GM18951 (cell line): Measurements from ENCODE around the gene CBLB.

Experiments
- POLR2A ChIP-seq: IDR thresholded peaks from 4 replicates; pipeline ENCODE4 v1.6.1; 2011; ENCODE audit warnings: mild to moderate bottlenecking; ENCODE audit not compliant: insufficient read length, insufficient read depth; ENCODE audit errors: extremely low read depth
- in situ Hi-C: fragments of 300-500 bp; cut with MboI; formaldehyde crosslinking; loops from one replicate; pipeline ENCODE4 v1.12.0; 2022; ENCODE audit warnings: low sequenced_read_pairs, mixed read lengths, inconsistent platforms; ENCODE audit not compliant: unreplicated experiment

CBLB gene

DNA sequence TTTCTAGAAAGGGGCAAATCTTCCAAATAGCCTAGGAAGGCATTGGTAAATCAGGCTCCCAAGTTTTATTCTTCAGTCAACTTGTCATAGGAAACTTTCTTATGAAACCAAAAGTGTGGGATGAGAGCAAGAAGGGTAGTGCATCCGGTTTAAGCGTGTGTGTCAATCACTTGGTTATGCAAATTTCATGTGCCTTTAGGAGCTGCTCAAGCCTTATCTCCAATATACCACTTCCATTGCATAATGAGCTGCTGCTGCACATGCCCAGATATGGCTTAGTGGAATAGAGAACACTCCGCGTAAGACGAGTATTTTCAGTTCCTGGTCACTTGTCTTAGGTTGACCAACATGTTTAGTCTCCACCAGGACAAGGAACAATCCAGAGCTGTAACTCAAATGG, 242.1 kb downstream of the CBLB start:
- in situ Hi-C loops = no loop called here
- no peak for TF ChIP-seq POLR2A

DNA sequence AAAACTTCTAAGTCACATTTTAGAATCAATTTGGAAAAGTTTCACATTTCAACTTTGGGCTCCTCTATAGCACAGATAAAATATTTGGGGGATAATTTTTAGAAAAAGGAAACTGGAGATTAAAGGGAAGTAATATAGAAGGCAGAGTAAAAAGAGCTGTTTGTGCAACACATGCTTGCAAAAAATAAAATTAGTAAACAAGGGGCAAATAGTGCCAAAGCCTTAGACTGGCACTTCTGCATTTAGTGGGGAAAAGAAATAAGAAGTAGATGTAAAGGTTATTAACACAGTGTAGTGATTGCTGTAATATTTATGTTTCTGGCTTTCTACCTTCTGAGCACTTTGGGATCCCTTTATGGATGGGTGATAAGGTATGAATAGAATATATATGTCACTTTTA, 246.6 kb downstream of the CBLB start:
- no peak for TF ChIP-seq POLR2A
- in situ Hi-C loops = no loop called here

DNA sequence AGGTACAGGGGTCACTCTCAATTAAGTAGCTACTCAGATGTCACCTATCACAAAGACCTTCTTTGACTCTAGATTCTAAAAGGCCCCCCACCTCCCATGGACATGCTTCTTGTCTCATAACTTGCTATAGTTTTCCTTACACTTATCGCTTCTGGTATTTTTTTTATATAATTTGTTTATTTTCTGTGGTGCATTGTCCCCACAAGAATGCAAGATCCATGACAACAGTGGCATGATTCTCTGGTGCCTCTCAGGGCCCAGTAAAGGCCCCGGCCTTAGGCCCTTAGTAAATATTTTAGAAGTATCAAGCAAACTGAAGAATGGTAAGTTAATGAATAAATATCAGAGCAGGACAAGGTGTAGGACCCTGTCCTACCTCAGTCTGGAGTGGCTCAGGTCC, 248.6 kb downstream of the CBLB start:
- no peak for TF ChIP-seq POLR2A
- in situ Hi-C loops = no loop called here

DNA sequence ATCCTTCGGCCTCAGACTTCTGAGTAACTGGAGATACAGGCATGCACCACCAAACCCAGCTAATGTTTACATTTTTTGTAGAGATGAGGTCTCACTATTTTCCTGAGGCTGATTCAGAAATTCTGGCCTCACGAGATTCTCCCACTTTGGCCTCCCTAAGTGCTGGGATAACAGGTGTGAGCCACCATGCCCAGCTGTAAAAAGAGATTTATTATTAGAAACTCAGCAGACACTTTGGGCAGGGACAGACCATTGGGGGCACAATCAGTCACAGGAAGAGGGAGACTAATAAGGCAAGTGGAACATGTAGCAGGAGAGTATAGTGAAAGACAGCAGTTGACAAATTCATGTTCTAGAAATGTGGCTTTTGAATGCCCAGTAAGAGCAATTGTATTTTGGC, 249.2 kb downstream of the CBLB start:
- in situ Hi-C loops = no loop called here
- TF ChIP-seq POLR2A = no peak

DNA sequence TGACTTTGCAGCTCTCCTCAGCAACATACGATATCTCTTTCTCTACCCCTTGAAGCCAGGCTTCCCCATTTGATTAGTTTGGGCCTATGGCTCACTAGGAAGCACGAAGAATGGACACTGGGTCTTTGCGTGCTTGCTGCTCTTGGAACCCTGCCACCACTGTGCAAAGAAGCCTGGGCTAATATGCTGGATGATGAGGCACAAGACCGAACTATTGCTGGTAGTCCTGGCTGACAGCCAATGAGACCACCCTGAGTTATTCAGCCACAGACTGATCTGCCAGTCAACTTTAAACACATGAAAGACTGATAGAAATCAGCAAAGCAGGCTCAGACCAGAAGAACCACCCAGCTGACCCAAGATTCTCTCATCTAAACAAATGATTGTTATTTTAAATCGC, 250.3 kb downstream of the CBLB start:
- no peak for TF ChIP-seq POLR2A
- in situ Hi-C loops = no loop called here

DNA sequence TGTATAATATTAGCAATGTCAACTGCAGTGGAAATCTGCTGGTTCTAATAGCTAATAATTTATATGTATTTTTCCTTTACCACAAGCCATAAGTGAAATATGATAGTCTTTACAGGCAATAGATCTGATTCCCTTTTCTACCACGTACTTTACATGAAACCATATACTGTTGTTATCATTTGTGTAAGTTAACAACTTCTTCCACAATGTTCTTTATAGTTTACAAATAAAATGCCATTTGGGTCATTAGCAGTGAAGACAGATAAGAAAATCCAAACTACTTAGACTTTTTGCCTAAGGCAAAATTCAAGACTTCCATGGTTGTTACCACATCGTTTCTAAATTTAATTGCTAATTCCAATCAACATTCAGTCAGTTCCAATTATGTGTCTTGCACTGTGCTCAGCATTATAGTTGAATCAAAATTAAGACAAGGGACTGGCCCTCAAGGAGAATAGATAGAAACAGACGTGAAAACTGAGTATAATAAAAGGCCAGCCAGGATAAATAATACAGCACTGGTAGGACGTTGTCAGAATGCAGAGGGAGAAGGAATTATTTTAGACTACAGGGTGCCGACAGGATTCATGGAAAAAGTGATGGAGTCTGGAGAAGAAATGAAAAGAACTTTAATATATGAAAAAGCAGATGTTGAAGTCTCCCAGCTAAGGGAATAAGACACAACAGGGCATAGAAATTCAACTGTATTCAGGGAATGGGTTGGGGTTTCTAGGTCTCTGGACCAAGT, 252.3 kb downstream of the CBLB start:
- no peak for TF ChIP-seq POLR2A
- in situ Hi-C loops = no loop called here

DNA sequence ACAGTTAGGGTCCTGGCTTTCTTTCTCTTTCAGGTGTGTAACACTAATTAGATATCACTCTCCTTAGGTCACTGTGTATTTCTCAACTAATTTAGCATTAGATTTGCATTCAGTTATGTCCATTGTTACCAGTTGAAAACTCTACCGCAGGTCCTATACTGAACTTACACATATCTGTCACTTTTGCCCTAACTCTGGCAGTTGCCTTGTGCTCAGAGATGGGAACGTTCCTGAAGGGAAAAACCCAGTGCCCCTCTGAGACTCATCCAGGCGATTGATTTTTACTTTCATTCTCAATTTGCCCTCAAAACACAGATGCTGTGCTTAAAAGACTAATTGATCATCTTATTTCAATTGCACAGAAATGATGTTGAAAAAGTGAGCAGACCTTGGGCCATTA, 253.0 kb downstream of the CBLB start:
- in situ Hi-C loops = no loop called here

DNA sequence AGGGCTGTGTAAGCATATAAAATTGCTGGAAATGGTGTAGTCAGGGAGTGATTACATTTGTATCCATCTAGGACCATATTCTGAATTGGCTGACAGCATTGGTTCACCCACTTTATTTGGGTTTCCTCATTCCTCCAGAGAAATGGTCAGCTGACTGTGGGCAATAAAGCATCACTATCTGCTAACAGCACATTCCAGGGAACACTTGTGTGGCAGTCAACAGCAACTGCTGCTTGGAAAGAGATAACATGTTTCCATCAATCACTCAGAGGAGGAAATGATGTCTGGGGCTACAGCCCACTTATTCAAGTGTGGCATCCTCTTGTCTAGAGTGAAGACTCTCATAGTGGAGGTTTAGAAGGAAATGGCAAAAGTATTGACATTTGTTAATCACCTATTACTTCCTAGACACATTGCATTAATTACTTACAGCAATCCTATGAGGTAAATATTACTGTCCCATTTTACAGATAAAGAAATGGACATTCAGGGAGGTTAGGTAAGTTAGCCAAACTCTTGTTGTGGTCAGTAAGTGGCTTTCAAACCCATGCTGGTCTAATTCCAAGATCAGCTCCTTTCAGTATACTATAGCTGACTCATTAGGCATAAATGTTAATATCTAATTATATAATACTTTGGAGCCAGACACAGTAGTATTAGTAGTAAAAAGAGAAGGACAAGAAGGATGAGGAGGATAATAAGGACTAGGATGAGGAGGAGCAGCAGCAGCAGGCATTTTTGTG, 254.4 kb downstream of the CBLB start:
- in situ Hi-C loops = no loop called here
- no peak for TF ChIP-seq POLR2A

More for the DNA sequence above, 253.0 kb downstream of the CBLB start:
- TF ChIP-seq POLR2A = no peak

DNA sequence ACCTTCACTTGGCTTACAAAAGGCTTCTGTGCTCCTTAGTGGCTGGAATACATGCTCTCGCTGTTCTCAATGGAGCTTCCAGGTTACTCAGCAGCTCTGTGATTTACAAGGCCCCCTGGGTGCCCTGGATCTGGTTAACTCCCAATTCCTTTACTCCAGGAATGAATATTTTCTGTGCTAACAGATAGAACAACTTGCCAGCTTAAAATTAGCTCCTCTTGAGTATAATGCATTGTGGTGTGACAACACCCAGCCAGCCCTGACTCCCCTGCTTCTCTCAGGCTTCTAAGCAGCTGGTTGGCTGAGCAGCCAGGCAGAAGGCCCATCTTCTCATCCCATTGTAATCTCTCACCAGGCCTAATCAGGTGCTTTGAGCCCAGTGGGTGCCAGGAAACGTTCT, 255.7 kb downstream of the CBLB start:
- in situ Hi-C loops = no loop called here
- TF ChIP-seq POLR2A = no peak

DNA sequence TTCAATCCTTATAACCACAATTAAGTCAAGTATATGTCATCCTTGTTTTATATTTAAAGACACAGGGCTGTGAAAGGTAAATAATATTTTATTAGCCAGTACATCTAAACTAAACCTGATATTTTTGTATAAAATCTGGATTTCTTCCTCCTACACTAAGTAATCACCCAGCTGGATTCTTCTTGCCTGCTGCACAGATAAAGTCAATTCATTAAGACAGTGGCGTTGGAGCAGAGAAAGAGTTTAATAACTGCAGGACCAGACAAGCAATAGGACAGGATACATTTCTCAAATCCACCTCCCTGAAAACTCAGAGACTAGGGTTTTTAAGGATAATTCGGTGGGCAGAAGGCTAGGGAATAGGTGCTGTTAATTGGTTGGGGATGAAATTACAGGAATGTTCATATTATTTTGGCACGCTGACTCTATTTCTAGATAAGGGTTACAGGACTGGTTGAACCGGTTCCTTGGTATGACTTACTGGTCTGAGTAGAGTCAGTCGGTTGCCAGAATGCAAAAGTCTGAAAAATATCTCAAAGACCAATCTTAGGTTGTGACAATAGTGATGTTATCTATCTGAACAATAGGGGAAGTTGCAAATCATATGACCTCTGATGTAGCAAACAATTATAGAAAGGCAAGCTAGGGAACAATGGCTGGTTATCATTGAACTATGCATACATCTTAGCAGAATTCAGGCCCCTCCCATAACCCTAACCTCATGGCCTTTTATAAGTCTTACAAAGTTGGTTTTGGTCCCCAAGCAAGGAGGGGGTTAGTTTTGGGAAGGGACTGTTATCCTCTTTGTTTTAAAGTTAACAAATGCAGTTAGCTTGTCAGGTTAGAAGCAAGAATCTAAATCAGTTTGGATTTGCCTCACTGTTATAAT, 257.3 kb downstream of the CBLB start:
- in situ Hi-C loops = no loop called here
- TF ChIP-seq POLR2A = no peak

DNA sequence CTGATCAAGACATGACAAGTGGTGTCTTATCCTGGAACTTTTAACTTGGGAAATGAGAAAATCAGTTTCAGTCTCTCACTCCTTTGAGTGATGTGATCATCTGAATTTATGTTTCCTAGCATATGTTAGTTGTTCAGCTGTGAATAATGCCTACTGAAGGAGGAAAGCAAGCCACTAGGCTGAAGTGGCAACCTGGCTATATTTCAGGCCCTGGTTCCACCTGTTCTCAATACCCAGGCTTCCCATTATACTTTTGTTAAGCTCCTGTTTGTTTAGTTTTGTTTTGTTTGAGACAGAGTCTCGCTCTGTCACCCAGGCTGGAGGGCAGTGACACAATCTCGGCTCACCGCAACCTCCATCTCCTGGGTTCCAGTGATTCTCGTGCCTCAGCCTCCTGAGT, 258.3 kb downstream of the CBLB start:
- in situ Hi-C loops = no loop called here
- no peak for TF ChIP-seq POLR2A

DNA sequence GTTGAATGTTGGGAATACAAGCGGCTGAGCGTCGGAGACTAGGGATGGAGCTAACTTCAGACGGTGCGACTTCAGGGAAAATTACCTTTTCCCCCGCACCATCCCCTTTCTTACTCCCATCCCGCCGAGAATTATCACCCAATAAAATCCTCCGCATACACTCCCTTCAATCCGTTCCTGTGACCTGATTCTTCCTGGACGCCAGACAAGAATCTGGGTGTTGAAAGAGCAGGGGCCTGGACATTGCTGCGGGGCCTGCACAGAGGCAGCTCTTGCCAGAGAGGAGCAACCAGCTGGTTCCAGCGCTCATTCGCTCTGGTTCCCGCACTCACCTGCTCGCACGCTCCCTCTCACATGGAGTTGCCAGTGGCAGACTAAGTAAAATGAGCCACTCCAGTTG, 260.2 kb downstream of the CBLB start:
- TF ChIP-seq POLR2A = no peak
- in situ Hi-C loops = no loop called here

DNA sequence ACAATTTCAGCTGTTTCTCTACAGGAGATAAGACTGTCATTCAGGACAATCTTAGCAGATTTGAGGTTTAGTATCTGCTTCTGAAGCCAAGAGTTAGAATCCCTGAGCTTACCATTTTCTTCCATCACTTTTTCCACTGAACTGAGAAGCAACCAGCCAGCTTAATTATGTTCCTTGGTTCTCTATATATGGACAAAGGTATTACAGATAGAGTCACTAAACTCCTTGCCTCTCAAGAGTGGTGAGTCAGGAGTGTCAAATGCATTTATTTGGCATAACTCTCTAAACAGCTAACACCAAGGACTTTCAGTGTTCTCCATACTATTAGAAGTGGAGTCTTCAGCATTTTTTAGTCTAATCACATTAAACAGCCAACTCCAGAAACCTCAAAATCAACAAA, 262.8 kb downstream of the CBLB start:
- in situ Hi-C loops = no loop called here

More for the DNA sequence above, 262.8 kb downstream of the CBLB start:
- no peak for TF ChIP-seq POLR2A
